Lung microvascular endothelial cell (primary cell): ENCODE data around the gene FAM131A. TPM values are rescaled to one million over a fixed set of nuclear protein-coding genes. Genes with fewer than 3 reads are reported as not detected.
A peak's percentile ranks its signal among the peaks of the same experiment; 100 is the strongest.

Experiments used
- DNase-seq, 2 donors: peaks; one replicate each; pipeline versions ENCODE4 v3.0.0 to v3.0.0-alpha.2; 2010; ENCODE audit warnings: low read depth in 2 of 2
- total RNA-seq: library from RNA; depleted of rRNA; stranded (reverse); fragments of >200 nt; gene quantifications from 2 replicates; pipeline ENCODE4 v1.2.1, GENCODE V29; 2014

Gene FAM131A, protein sequence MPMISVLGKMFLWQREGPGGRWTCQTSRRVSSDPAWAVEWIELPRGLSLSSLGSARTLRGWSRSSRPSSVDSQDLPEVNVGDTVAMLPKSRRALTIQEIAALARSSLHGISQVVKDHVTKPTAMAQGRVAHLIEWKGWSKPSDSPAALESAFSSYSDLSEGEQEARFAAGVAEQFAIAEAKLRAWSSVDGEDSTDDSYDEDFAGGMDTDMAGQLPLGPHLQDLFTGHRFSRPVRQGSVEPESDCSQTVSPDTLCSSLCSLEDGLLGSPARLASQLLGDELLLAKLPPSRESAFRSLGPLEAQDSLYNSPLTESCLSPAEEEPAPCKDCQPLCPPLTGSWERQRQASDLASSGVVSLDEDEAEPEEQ
- total RNA-seq, result 19.0 and 39.9 TPM in 2 replicates

GRCh38 chr3:184337399-184337714 is at the start of gene FAM131A:
Gene FAM131A, plus strand, starts transcription at chr3:184337600. Its CDS starts 31 bp downstream, at chr3:184337631.
- DNase-seq, result peak; percentile 29 to 49

GRCh38 chr3:184289426-184289938 is 47.9 kb upstream of the FAM131A start:
- peak; percentile 57 to 67 for DNase-seq

DNA sequence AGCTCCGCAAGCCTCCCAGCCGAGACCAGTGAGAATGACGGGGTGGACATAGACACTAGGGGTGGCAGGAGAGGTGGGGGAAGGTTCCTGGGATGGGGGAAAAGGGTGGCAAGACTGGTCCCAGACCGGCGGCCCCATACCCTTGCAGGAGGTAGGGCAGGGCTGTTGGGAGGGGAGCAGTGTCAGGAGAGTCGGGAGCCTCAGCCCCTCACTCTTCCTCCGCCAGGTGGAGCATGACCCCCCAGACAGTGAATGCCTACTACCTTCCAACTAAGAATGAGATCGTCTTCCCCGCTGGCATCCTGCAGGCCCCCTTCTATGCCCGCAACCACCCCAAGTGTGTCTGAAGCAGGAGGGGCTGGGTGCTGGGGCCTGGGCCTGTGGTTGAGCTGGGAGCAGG is 47.1 kb upstream of the FAM131A start:
- no peak for DNase-seq

DNA sequence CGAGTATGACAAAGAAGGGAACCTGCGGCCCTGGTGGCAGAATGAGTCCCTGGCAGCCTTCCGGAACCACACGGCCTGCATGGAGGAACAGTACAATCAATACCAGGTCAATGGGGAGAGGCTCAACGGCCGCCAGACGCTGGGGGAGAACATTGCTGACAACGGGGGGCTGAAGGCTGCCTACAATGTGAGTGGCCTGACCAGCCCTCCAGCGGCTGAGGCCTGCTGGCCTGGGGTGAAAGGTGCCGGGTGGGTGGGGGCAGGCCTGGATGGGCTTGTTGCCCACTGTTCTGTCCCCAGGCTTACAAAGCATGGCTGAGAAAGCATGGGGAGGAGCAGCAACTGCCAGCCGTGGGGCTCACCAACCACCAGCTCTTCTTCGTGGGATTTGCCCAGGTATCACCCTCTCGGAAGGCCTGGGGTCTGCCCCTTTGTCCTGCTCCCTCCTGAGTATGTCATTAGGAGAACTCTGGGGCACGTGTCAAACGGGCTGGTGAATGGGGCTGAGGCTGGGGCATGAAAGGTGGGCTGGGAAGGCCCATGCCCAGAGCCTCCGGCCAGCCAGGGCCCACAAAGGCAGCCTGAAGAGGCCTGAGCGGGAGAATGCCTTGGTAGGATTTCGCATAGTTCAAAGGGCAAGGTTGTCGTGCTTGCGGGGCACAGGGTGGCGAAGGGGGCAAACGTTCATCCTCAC is 46.2 kb upstream of the FAM131A start:
- no peak for DNase-seq

GRCh38 chr3:184291738-184292445 is 45.5 kb upstream of the FAM131A start:
- no peak for DNase-seq

GRCh38 chr3:184295771-184296170 is 41.6 kb upstream of the FAM131A start:
- no peak for DNase-seq

GRCh38 chr3:184296616-184297015 is 40.8 kb upstream of the FAM131A start:
- DNase-seq, result no peak

DNA sequence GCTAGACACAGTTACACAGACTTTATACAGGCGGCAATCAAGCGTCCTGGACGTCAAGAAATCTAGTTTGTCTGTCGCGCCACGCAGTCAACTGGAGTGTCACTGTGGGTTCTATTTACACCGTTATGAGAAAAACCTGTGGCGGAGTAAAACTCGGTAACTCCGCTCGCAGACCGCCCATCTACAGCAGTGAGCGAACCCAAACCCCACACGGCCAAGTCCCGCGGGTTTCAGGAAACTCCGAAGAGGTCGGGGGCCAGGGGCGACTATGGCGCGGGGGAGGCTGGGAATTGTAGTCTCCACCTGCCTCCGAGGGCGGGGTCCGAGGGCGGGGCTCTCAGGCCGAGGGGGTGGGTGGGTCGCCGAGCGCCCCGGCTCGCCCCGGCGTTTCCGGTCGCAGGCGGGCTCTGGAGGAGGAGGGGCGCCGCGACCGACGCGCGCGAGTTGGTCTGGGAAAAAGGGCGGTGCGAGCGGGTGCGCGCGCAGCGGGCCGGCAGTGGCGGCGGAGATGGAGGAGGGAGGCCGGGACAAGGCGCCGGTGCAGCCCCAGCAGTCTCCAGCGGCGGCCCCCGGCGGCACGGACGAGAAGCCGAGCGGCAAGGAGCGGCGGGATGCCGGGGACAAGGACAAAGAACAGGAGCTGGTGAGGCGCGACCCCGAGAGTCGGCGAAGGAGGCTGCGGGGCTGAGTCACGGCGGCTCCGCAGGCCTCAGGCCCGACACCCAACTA is 38.5 kb upstream of the FAM131A start, which contains the start of gene PSMD2:
TSS of gene PSMD2 (plus strand) at position 483 of the 729 bp plus-strand sequence. CDS start at position 509, 26 bp downstream.
- DNase-seq, result peak; percentile 97 to 98

DNA sequence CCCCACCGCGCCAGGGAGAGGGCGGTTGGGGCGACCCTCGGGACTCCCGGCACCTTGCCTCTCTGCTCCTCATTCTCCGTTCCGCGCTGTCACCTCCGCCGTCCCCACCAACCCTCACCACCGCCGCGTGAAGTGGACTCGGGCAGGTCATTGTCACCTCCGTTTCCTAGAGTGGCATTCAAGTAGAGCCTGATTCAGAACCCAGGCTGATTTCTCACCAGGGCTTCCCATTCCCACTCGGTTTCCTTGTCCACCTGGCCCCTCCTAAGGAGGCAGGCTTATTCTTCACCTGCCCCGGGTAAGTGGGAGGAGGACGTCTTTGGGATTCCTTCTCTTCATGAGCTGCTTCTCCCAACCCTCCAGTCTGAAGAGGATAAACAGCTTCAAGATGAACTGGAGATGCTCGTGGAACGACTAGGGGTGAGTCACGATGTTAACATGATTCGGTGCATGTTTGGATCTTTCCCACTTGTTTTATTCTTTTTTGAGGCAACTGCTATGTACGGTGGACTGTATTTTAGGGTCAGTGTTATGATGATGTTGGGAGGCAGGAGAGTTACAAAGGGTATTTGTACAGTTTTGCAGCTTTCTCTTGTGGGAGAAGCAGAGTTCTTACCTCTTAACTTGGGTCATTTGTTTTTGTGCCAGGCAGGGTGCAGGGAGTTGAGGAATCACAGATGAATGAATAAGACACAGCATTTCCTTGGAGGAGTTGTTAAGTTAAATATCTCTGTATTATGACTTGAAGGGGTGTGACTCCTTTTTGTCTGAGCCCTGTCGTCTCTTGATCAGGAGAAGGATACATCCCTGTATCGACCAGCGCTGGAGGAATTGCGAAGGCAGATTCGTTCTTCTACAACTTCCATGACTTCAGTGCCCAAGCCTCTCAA is 37.7 kb upstream of the FAM131A start:
- DNase-seq, result peak in 1 of 2 donors; percentile 62

GRCh38 chr3:184300378-184300720 is 37.1 kb upstream of the FAM131A start:
- DNase-seq, result peak; percentile 24 to 56

- DNase-seq, result peak; percentile 44 to 62
These were observed 31.8 kb upstream of the FAM131A start for GRCh38 chr3:184305577-184305976.

GRCh38 chr3:184306341-184306972 is 30.9 kb upstream of the FAM131A start:
- DNase-seq, result no peak

- DNase-seq, result no peak
These were observed 29.5 kb upstream of the FAM131A start for GRCh38 chr3:184307915-184308314.

DNA sequence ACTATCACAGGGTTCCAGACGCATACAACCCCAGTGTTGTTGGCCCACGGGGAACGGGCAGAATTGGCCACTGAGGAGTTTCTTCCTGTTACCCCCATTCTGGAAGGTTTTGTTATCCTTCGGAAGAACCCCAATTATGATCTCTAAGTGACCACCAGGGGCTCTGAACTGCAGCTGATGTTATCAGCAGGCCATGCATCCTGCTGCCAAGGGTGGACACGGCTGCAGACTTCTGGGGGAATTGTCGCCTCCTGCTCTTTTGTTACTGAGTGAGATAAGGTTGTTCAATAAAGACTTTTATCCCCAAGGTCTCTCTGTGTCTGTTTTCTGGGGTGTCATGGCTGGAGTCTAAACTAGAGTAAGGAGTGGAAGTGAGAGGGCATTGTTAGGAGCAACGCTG is 28.7 kb upstream of the FAM131A start:
- DNase-seq, result no peak

GRCh38 chr3:184311633-184312032 is 25.8 kb upstream of the FAM131A start:
- DNase-seq, result no peak

GRCh38 chr3:184314363-184314699 is 23.1 kb upstream of the FAM131A start, which contains the start of gene EIF4G1:
Gene EIF4G1, plus strand, starts transcription at chr3:184314606. Its CDS starts 1,191 bp downstream, at chr3:184315797.
- peak; percentile 97 for DNase-seq

GRCh38 chr3:184314700-184315542 is 22.5 kb upstream of the FAM131A start:
- DNase-seq, result peak; percentile 90 to 93

- DNase-seq, result no peak
These were observed 21.9 kb upstream of the FAM131A start for GRCh38 chr3:184315543-184315867.
